Retinal pigment epithelial cell (primary cell): ENCODE data around the gene KLHL29.
A peak's percentile ranks its signal among the peaks of the same experiment; 100 is the strongest.

Source experiments
- DNase-seq: peaks from one replicate; pipeline ENCODE4 v3.0.0-alpha.2; 2010; ENCODE audit warnings: low read depth
- H3K4me3 ChIP-seq: 2 replicates; pipeline ENCODE4 v1.5.1; 2011; ENCODE audit warnings: mild to moderate bottlenecking, low read length, control low read depth, moderate library complexity
- TF ChIP-seq, protein P1 (sequence below): conservative IDR thresholded peaks from 2 replicates; pipeline ENCODE4 v1.5.1; 2011; ENCODE audit warnings: low read depth, low read length, control low read depth, inconsistent platforms

Gene KLHL29

DNA sequence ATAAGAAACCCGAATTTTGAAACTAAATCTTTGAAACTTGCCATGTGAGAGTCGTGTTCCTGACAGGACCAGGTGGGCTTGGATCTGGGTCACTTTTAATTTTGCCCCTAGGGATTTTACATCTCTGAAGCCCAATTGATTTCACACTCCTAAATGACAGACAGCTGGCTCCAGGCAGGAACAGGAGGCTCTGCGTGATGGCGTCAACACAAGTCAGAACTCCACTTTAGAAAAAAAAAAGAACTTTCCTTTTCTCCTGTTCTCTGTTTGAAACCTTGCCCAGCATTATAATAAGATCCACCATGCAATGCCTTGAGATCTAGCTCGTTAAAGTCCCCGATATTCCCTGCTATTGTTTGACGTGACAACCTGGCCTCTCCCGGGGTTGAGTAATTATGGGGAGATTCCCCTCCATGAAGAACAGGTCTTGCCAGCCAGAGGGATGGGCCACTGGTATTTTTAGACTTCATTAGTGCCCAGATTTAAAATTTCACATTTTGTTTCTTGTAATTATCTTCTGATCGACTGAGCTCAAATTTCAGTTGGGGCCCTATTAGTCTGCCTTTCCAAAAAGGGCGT is 260.3 kb downstream of the KLHL29 start:
- DNase-seq: no peak
- H3K4me3 ChIP-seq: no peak overlapping the region
- TF ChIP-seq, protein P1, sequence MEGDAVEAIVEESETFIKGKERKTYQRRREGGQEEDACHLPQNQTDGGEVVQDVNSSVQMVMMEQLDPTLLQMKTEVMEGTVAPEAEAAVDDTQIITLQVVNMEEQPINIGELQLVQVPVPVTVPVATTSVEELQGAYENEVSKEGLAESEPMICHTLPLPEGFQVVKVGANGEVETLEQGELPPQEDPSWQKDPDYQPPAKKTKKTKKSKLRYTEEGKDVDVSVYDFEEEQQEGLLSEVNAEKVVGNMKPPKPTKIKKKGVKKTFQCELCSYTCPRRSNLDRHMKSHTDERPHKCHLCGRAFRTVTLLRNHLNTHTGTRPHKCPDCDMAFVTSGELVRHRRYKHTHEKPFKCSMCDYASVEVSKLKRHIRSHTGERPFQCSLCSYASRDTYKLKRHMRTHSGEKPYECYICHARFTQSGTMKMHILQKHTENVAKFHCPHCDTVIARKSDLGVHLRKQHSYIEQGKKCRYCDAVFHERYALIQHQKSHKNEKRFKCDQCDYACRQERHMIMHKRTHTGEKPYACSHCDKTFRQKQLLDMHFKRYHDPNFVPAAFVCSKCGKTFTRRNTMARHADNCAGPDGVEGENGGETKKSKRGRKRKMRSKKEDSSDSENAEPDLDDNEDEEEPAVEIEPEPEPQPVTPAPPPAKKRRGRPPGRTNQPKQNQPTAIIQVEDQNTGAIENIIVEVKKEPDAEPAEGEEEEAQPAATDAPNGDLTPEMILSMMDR: no peak

DNA sequence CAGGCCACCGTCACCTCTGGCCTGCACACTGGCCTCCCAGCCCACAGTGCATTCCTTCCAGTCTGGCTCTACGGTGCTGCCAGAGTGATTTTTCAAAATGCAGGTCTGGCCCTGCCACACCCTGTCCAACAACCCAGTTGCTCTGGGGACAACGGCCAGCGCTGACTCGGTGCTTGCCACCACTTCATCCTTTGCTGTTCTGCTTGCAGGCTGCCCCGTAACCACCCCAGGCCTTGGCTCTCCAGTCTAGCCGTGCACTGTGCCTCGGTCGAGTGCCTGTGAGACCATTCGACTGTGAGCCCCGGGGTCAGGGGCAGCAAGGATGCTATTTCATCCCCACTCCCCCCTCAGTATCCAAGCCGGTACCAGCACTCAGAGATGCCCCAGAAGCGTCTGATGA is 262.6 kb downstream of the KLHL29 start:
- H3K4me3 ChIP-seq: no peak overlapping the region
- TF ChIP-seq, protein P1: no peak
- DNase-seq: no peak

DNA sequence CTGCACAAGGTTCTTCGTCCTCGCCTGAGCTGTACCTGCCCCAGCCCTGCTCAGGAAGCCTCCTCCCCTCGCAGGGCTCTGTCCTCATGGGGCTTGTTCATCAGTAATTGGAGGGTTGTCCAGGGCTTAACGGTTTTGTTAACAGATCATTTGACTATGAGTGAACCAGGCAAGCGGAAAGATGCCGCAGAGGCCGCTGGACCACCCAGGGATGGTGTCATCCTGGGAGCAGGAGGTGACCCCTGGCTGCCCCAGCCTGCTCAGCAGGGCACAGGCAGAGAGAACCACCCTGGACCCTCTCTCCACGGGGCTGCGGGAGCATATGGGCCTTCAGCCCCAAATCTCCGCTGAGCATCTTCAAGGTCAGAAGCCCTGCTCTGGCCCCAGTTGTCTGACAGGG is 264.3 kb downstream of the KLHL29 start:
- no peak for DNase-seq
- TF ChIP-seq, protein P1: no peak
- H3K4me3 ChIP-seq: no peak overlapping the region

DNA sequence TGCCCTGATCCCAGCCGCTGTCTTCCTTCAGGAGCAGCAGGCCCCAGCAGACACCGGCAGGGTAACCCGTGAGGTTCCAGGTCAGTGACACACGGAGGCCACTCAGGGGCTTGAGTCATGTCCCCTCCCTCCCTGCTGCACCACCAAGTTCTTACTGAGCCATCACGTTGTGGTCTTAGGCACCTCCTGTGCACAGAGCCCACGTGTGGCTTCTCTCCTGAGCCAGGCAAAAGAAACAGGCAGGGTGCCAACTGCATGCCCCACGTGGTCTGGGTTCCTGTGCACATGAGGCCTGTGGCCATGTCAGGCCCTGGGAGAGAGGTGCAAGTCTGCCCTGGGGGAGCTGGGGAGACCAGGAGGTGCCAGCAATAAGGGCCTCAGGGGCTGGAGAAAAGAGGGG is 264.8 kb downstream of the KLHL29 start:
- DNase-seq: peak; percentile 90
- no peak overlapping the region for H3K4me3 ChIP-seq
- TF ChIP-seq, protein P1: no peak

DNA sequence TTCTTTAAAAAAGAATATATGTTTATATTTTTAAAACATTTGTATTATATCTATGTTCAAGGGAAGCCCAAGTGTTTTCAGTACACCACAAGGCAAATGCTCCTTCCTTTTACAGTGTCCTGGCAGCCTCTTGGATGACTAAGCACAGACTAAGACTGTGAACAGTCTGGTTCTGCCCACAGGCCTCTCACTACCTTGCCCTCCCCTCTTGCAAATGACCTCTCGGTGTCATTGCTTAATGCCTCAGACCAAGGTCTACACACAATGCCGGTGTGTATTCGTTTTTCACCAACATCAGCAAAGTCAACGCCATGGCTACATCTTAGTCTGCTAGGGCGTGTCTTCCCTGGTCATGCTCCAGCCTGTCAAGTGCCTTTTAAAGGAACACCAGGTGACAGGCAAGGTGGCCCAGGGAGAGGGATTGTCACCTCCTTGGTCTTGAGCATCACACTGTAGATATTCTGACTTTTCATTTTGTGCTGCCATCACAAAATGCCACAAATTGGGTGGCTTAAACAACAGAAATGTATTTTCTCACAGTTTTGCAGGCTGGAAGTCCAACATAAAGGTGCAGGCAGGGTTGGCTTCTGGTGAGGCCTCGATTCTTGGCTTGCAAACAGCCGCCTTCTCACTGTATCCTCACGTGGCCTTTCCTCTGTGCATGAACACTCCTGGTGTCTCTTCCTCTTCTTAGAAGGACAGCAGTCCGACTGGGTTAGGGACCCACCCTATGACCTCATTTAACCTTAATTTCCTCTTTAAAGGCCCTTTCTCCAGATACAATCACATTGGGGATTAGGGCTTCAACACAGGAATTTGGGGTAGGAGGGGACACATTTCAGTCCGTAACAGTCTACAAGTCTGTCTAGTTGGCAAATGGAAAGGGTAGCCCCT is 266.5 kb downstream of the KLHL29 start:
- TF ChIP-seq, protein P1: no peak
- no peak overlapping the region for H3K4me3 ChIP-seq
- DNase-seq: peak; percentile 69

DNA sequence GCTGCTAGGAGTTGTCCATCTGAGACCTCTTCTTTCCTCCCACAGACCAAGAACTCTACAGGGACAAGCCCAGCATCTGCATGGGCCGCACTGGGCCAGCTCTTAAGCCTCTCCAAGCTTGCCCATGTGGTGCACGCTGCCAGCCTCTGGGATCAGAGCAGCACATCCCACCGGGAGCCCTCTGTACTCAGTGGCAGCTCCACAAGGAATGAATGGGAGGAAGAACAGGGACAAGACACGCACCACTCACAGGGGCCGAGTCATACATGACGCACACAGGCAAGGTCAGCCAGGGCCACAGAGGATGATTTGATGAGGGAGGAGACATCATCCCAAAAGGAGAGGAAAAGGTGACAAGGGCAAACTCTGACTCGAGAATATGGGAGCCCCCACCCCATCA is 268.3 kb downstream of the KLHL29 start:
- no peak overlapping the region for H3K4me3 ChIP-seq
- no peak for DNase-seq
- TF ChIP-seq, protein P1: no peak

DNA sequence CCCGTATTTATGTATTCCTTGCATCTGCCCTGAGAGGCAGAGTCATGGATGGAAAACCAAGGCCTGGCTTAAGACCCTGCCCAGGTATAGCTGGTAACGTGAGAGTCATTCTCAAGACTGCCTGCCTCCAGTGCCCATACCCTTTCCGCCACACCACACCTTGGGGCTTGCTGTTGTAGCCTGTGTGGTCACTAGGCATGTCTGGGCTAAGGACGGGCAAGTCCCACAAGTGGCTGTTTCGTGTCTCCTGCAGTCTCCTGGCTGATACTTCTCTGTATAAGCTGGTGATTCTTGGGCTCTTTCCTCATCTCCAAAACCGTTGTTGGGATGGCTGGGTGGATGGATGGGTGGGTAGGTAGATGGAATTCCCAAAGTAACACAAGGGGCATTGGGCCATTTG is 269.8 kb downstream of the KLHL29 start:
- H3K4me3 ChIP-seq: no peak overlapping the region
- TF ChIP-seq, protein P1: no peak
- DNase-seq: no peak
